HUES6 (cell line): ENCODE results near the gene HS1BP3.

Source experiments
- H3K27ac ChIP-seq: 2 replicates; pipeline ENCODE4 v1.7.0; 2013; ENCODE audit warnings: low read depth, mild to moderate bottlenecking, low read length, inconsistent platforms
- H3K27me3 ChIP-seq: 2 replicates; pipeline ENCODE4 v1.6.1; 2013; ENCODE audit warnings: low read length; ENCODE audit not compliant: control insufficient read depth, insufficient read depth
- H3K36me3 ChIP-seq: 2 replicates; pipeline ENCODE4 v1.6.1; 2013; ENCODE audit warnings: low read length; ENCODE audit not compliant: control insufficient read depth, insufficient read depth
- H3K4me1 ChIP-seq: 2 replicates; pipeline ENCODE4 v1.6.1; 2013; ENCODE audit warnings: low read length; ENCODE audit not compliant: control insufficient read depth, insufficient read depth
- H3K4me3 ChIP-seq: 2 replicates; pipeline ENCODE4 v1.5.1; 2013; ENCODE audit warnings: low read depth, low read length
- H3K9ac ChIP-seq: one replicate; pipeline ENCODE4 v1.6.1; 2013; ENCODE audit warnings: mild to moderate bottlenecking, low read length
- H3K9me3 ChIP-seq: 2 replicates; pipeline ENCODE4 v1.6.1; 2013; ENCODE audit warnings: low read depth, low read length; ENCODE audit not compliant: control insufficient read depth, insufficient read depth

Gene HS1BP3

DNA sequence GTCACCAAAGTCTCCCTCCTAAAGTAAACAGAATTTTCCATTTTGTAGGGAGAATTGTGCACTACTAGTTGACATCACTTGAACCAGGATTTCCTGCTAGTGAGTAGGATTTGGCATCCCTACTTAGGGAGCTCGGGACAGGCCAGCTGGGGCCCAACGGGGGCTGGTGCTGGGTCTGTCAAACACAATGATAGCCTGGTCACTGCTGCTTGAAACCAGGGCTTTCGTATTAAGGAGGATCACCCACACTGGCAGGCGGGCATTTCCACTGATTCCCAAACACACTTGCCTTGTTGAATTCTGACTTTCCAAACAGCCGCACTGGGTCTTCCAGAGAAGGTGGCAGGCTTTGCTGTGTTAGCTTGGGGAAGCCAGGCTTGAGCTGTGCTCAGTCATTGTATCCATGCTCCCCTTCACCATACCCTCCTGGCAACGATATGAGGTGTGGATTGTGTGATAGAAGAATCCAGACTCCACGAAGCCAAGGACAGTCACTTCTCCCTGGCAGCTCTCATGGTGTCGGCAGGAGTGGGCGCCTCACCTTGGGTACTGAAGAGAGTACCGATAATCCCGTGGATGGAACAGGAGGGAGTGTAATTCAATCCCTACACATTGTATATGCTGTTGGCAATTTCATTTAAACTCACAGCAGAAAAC is 23.5 kb upstream of the HS1BP3 start:
- Histone ChIP-seq H3K4me3 (no peak overlapping the region), H3K9ac (no peak overlapping the region), H3K36me3 (no peaks in the 10 kb centered on the region), H3K9me3 (no peaks in the 10 kb centered on the region), H3K4me1 (peaks cover 40% of the 10 kb centered on the region), H3K27me3 (peaks cover 55% of the 10 kb centered on the region), H3K27ac (no peak overlapping the region)

DNA sequence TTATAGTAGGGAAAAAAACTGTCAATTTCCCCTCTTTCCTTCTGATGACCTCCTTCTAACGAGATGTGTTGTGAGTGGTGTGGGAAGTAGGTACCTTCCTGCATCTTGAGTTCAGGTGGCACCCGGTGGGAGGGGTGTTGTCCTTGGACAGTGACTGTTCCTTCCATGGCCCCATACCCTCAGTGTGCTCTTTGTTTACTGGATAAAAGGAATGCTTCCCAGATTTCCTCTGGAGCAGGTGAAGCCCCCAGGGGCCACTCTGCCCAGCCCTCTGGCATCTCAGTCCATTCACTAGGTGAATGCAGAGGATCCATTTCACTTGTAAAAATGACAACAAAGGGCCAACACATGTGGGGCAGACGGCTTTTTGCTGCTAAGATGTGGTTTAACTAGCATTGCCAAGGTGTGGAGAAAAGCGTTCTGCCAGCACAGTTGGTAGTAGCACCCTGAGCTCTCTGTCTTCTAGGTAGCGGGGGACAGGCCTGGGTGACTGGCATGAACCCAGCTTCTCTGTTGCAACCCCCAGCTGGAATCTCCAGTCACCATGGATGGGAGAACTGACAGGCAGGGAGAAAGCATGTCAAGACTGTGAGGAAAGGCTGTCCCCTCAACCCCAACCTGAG is 22.9 kb upstream of the HS1BP3 start:
- Histone ChIP-seq H3K4me3 (no peak overlapping the region), H3K27me3 (peaks cover 61% of the 10 kb centered on the region), H3K9ac (no peak overlapping the region), H3K9me3 (no peaks in the 10 kb centered on the region), H3K27ac (no peak overlapping the region), H3K36me3 (no peaks in the 10 kb centered on the region), H3K4me1 (peaks cover 40% of the 10 kb centered on the region)

- H3K4me1 ChIP-seq, result peaks cover 36% of the 10 kb centered on the region
- H3K4me3 ChIP-seq, result 0 out of 2 replicates have a peak overlapping the region, but pooled peaks have one; percentile 14
- no peaks in the 10 kb centered on the region for H3K36me3 ChIP-seq
- H3K27ac ChIP-seq, result no peak overlapping the region
- no peak overlapping the region for H3K9ac ChIP-seq
- no peaks in the 10 kb centered on the region for H3K9me3 ChIP-seq
- H3K27me3 ChIP-seq, result peaks cover 76% of the 10 kb centered on the region
Measured at GRCh38 chr2:20672201-20672951, 21.5 kb upstream of the HS1BP3 start.

DNA sequence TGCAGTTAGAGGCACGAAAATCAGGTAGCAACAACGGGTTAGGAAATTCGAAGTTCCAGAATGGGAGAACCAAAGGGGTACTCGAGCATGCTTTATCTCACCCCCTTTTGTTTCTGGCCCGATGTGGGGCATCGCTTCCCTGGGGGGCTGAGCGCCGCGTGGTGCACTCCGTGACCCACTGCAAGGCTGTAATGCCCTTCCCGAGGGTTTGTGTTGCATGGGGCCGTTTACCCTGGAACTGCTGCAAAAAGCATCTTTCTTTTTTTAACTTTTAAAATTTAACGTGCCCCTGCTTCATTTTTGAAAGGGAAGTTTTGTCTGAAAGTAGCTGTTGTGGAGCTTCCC is 20.8 kb upstream of the HS1BP3 start:
- H3K9ac ChIP-seq, result no peak overlapping the region
- H3K36me3 ChIP-seq, result no peaks in the 10 kb centered on the region
- peaks cover 78% of the 10 kb centered on the region for H3K27me3 ChIP-seq
- no peak overlapping the region for H3K27ac ChIP-seq
- no peaks in the 10 kb centered on the region for H3K9me3 ChIP-seq
- peaks cover 36% of the 10 kb centered on the region for H3K4me1 ChIP-seq
- 0 out of 2 replicates have a peak overlapping the region, but pooled peaks have one; percentile 19 for H3K4me3 ChIP-seq

GRCh38 chr2:20671036-20671735 is 20.3 kb upstream of the HS1BP3 start:
- H3K27me3 ChIP-seq, result peaks cover 84% of the 10 kb centered on the region
- no peaks in the 10 kb centered on the region for H3K36me3 ChIP-seq
- no peaks in the 10 kb centered on the region for H3K9me3 ChIP-seq
- peak overlapping the region; percentile 19; the same call in 1 of the 2 replicates for H3K4me3 ChIP-seq
- no peak overlapping the region for H3K27ac ChIP-seq
- no peak overlapping the region for H3K9ac ChIP-seq
- H3K4me1 ChIP-seq, result peaks cover 36% of the 10 kb centered on the region

DNA sequence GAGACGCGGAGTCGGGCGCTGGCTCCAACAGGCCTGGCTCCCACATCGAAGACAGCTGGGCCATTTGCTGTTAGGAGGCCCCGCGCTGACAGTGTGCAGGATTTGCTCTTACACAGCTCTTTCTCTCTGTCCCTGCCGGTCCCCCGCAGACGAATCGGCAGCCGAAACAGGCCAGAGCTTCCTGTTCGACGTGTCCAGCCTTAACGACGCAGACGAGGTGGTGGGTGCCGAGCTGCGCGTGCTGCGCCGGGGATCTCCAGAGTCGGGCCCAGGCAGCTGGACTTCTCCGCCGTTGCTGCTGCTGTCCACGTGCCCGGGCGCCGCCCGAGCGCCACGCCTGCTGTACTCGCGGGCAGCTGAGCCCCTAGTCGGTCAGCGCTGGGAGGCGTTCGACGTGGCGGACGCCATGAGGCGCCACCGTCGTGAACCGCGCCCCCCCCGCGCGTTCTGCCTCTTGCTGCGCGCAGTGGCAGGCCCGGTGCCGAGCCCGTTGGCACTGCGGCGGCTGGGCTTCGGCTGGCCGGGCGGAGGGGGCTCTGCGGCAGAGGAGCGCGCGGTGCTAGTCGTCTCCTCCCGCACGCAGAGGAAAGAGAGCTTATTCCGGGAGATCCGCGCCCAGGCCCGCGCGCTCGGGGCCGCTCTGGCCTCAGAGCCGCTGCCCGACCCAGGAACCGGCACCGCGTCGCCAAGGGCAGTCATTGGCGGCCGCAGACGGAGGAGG is 19.6 kb upstream of the HS1BP3 start:
- H3K9ac ChIP-seq, result no peak overlapping the region
- no peak overlapping the region for H3K27ac ChIP-seq
- H3K4me3 ChIP-seq, result no peak overlapping the region
- peaks cover 91% of the 10 kb centered on the region for H3K27me3 ChIP-seq
- H3K36me3 ChIP-seq, result no peaks in the 10 kb centered on the region
- peaks cover 30% of the 10 kb centered on the region for H3K4me1 ChIP-seq
- no peaks in the 10 kb centered on the region for H3K9me3 ChIP-seq

- no peak overlapping the region for H3K4me3 ChIP-seq
- H3K9me3 ChIP-seq, result no peaks in the 10 kb centered on the region
- no peak overlapping the region for H3K9ac ChIP-seq
- no peaks in the 10 kb centered on the region for H3K36me3 ChIP-seq
- H3K4me1 ChIP-seq, result peaks cover 30% of the 10 kb centered on the region
- H3K27ac ChIP-seq, result no peak overlapping the region
- H3K27me3 ChIP-seq, result peaks cover 96% of the 10 kb centered on the region
Measured at GRCh38 chr2:20669562-20670314, 18.8 kb upstream of the HS1BP3 start.

GRCh38 chr2:20668871-20669475 is 18.1 kb upstream of the HS1BP3 start:
- Histone ChIP-seq H3K4me1 (peaks cover 23% of the 10 kb centered on the region), H3K9me3 (no peaks in the 10 kb centered on the region), H3K9ac (no peak overlapping the region), H3K27ac (no peak overlapping the region), H3K27me3 (peaks cover 96% of the 10 kb centered on the region), H3K36me3 (no peaks in the 10 kb centered on the region), H3K4me3 (no peak overlapping the region)

GRCh38 chr2:20668451-20668850 is 17.6 kb upstream of the HS1BP3 start:
- Histone ChIP-seq H3K4me1 (peaks cover 18% of the 10 kb centered on the region), H3K4me3 (no peak overlapping the region), H3K36me3 (no peaks in the 10 kb centered on the region), H3K27ac (no peak overlapping the region), H3K9ac (no peak overlapping the region), H3K27me3 (peaks cover 96% of the 10 kb centered on the region), H3K9me3 (no peaks in the 10 kb centered on the region)
